Ishikawa (cell line): ENCODE results near the gene DSTN.

ENCODE experiments used
- CEBPB ChIP-seq: IDR thresholded peaks from 2 replicates; pipeline ENCODE4 v1.6.1; 2012
- CREB1 ChIP-seq: IDR thresholded peaks from 2 replicates; pipeline ENCODE4 v1.6.1; 2012; ENCODE audit warnings: low read depth
- EGR1 ChIP-seq: IDR thresholded peaks from 2 replicates; pipeline ENCODE4 v1.6.1; 2012
- EP300 ChIP-seq: IDR thresholded peaks from 2 replicates; pipeline ENCODE4 v1.6.1; 2012; ENCODE audit warnings: borderline replicate concordance
- FOXM1 ChIP-seq: IDR thresholded peaks from 2 replicates; pipeline ENCODE4 v1.6.1; 2012; ENCODE audit warnings: low read depth, borderline replicate concordance
- MAX ChIP-seq: IDR thresholded peaks from 2 replicates; pipeline ENCODE4 v1.6.1; 2012
- NFIC ChIP-seq: IDR thresholded peaks from 2 replicates; pipeline ENCODE4 v1.6.1; 2012
- RAD21 ChIP-seq: IDR thresholded peaks from 2 replicates; pipeline ENCODE4 v1.6.1; 2012; ENCODE audit warnings: low read depth
- TAF1 ChIP-seq: IDR thresholded peaks from 2 replicates; pipeline ENCODE4 v1.6.1; 2012; ENCODE audit warnings: low read depth, mild to moderate bottlenecking
- TCF12 ChIP-seq: IDR thresholded peaks from 2 replicates; pipeline ENCODE4 v1.6.1; 2012; ENCODE audit warnings: low read depth
- TEAD4 ChIP-seq: IDR thresholded peaks from 2 replicates; pipeline ENCODE4 v1.6.1; 2012
- YY1 ChIP-seq: IDR thresholded peaks from 2 replicates; pipeline ENCODE4 v1.6.1; 2012; ENCODE audit warnings: low read depth
- ZBTB7A ChIP-seq: IDR thresholded peaks from 2 replicates; pipeline ENCODE4 v1.6.1; 2012; ENCODE audit warnings: low read depth
- TF ChIP-seq, protein P1 (sequence below): IDR thresholded peaks from 2 replicates; pipeline ENCODE4 v1.6.1; 2012; ENCODE audit warnings: low read depth, mild to moderate bottlenecking
- TF ChIP-seq, protein P2 (sequence below): IDR thresholded peaks from 2 replicates; pipeline ENCODE4 v1.6.1; 2012

Gene DSTN

DNA sequence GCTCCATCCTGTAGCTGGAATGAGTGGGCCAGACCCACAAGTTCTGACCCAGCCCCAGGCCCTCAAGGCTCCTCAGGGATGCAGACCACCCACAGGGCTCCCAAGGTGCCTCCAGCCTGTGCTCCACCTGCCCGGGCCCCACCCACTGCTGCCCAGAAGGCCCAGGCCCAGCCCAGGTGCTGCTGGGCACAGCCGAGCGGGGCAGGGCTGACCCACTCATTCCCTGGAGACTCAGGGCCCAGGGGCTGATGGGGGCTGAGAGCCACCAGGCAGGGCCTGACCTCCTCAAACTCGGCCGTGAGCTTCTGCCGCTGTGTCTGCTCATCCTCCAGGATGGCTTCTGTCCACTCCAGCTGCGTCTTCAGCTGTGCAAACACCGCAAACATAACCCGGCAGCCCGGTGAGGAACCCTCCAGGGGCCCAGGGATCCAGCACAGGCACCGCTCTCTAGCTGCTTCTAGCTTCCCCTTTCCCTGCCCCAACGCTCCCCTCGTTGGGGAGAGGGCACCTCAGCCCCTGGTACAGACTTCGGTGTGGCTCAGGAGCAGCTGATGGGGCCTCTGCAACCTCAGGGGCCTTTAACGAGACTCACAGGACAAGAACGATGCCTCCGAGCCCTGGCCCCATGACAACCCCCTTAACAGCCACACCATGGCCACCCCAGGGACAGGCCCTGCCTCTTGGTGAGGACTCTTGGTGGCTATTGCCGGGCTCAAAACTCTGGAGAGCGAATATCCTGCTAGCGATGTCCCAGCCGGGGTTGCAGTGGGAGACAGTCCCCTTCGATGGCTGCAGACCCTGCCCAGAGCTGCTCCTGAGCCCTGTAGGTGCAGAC lies 46.0 kb downstream of the DSTN start:
- TF ChIP-seq MAX, result no peak
- TF ChIP-seq NFIC, result no peak
- TF ChIP-seq TEAD4, result no peak
- no peak for TF ChIP-seq YY1
- TF ChIP-seq CREB1, result no peak
- TF ChIP-seq EGR1, result no peak
- TF ChIP-seq FOXM1, result no peak
- no peak for TF ChIP-seq RAD21
- no peak for TF ChIP-seq TAF1
- TF ChIP-seq, protein P1, sequence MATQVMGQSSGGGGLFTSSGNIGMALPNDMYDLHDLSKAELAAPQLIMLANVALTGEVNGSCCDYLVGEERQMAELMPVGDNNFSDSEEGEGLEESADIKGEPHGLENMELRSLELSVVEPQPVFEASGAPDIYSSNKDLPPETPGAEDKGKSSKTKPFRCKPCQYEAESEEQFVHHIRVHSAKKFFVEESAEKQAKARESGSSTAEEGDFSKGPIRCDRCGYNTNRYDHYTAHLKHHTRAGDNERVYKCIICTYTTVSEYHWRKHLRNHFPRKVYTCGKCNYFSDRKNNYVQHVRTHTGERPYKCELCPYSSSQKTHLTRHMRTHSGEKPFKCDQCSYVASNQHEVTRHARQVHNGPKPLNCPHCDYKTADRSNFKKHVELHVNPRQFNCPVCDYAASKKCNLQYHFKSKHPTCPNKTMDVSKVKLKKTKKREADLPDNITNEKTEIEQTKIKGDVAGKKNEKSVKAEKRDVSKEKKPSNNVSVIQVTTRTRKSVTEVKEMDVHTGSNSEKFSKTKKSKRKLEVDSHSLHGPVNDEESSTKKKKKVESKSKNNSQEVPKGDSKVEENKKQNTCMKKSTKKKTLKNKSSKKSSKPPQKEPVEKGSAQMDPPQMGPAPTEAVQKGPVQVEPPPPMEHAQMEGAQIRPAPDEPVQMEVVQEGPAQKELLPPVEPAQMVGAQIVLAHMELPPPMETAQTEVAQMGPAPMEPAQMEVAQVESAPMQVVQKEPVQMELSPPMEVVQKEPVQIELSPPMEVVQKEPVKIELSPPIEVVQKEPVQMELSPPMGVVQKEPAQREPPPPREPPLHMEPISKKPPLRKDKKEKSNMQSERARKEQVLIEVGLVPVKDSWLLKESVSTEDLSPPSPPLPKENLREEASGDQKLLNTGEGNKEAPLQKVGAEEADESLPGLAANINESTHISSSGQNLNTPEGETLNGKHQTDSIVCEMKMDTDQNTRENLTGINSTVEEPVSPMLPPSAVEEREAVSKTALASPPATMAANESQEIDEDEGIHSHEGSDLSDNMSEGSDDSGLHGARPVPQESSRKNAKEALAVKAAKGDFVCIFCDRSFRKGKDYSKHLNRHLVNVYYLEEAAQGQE, result no peak
- no peak for TF ChIP-seq ZBTB7A
- TF ChIP-seq CEBPB, result no peak
- TF ChIP-seq TCF12, result no peak
- no peak for TF ChIP-seq EP300
- TF ChIP-seq, protein P2, sequence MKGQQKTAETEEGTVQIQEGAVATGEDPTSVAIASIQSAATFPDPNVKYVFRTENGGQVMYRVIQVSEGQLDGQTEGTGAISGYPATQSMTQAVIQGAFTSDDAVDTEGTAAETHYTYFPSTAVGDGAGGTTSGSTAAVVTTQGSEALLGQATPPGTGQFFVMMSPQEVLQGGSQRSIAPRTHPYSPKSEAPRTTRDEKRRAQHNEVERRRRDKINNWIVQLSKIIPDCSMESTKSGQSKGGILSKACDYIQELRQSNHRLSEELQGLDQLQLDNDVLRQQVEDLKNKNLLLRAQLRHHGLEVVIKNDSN, result no peak

GRCh38 chr20:17616480-17617211 lies 46.8 kb downstream of the DSTN start:
- no peak for TF ChIP-seq TEAD4
- TF ChIP-seq CEBPB, result no peak
- TF ChIP-seq TCF12, result no peak

DNA sequence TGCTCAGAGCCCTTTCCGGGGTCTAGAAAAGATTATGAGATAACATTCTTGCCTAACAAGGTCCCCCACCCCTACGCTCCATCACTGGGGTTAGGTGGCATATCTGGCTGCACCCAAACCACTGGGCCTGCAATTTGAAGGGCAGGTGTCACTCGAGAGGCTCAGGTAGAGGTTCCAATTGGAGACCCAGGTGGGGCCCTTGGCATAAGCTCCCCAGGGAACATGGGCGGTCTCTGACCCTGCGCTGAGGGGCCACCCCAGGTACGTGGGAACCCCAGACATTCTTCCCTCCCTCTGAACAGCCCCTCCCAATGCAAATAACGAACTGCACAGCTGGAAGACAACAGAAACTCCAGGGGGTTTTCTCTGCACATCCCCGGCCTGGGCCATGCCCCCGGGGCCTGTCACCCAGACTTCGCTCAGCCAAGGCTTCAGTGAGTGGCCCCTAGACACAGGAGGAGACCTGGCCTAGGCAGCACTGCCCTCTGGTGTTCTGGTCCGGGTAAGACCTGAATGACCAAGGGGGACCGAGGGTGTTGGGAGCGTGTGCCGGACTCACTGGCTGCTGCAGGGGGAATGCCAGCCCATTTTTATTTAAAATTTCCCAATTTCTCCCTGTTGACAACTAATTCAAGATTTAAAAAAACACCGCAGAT lies 47.5 kb downstream of the DSTN start:
- TF ChIP-seq RAD21, result peak; percentile 79
- no peak for TF ChIP-seq EGR1

GRCh38 chr20:17617868-17618672 lies 48.2 kb downstream of the DSTN start:
- TF ChIP-seq, protein P2, result no peak
- TF ChIP-seq MAX, result no peak
- TF ChIP-seq, protein P1, result no peak
- TF ChIP-seq NFIC, result no peak
- no peak for TF ChIP-seq TCF12
- TF ChIP-seq RAD21, result no peak
- TF ChIP-seq EGR1, result no peak

DNA sequence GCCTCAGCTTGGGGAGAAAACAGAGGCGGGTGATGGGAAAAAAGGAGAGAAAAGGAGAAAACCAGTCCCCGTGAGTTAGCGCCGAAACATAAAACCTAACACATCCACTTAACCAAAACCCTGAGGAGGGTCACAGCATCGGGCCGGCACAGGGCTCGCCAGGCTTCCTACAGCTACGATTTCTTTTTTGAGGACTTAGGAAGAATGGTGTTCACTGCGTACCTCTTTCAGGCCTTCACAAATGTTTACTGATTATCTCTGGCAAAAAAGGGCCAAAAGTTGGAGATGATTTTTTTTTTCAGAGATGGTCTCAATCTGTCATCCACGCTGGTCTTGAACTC lies 48.8 kb downstream of the DSTN start:
- TF ChIP-seq TEAD4 (no peak), CEBPB (no peak), EGR1 (no peak), EP300 (no peak), NFIC (no peak), FOXM1 (no peak), TCF12 (no peak)
- TF ChIP-seq, protein P2, result no peak
- TF ChIP-seq, protein P1, result no peak
